Limb (tissue), 2 donors: ENCODE results near the gene HAVCR1.

ENCODE experiments used
- DNase-seq, 2 donors: peaks; one replicate each; pipeline ENCODE4 v3.0.0-alpha.2; 2016; ENCODE audit errors: extremely low spot score in 2 of 2

HAVCR1 gene

DNA sequence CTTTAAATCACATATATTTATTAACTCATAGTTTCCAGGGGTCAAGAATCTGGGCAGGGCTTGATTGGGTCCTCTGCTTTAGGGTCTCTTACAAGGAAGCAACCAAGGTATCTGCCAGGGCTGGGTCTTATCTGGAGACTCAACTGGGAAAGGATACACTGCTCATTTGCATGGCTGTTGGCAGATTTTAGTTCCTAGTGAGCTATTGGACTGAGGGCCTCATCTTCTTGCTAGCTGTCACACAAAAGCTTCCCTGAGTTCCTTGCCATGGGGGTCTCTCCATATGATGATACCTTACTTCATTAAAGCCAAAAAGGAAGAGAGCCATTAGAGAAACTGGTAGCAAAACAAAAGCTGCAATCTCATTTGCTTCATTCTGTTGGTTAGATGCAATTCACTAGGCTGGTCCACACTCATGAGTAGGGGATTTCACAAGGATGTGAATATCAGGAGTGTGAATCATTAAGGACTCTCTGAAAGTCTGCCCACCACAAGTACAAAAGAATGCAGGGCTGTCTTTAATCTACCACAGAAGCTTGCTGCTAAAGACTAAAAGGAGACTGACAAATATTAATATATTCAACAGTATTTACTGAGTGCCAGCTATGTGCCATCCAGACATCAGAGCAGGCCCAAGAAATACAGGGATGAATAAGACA lies 53.9 kb downstream of the HAVCR1 start:
- DNase-seq, result no peak

DNA sequence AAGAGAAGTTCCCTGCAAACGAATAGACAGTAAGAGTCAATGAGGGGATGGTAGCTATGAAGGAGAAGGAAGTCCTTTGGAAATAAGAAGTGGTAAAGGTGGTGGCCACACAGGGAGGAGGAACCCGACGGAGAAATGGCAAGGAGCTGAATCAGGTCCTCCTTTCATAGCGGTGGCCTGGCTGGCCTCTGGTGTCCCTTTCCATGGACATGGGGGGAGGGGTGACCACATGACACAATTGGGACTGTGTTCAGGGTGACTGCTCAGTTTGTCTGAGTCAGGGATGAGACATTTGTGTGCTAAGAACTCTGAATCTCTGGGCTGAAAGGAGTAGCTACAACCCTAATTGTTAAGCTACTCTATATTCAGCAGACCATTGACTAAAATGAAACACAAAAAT lies 67.2 kb downstream of the HAVCR1 start:
- DNase-seq, result no peak

- DNase-seq, result no peak
These were observed 74.9 kb downstream of the HAVCR1 start for GRCh38 chr5:156984064-156984463.

- DNase-seq, result no peak
These were observed 77.4 kb downstream of the HAVCR1 start for GRCh38 chr5:156981481-156981880.
